H9 (cell line): ENCODE results near the gene ATRNL1. TPM values are rescaled to one million over a fixed set of nuclear protein-coding genes. Genes with fewer than 3 reads are reported as not detected.

ENCODE experiments used
- DNase-seq: peaks from one replicate; pipeline ENCODE4 v3.0.0-alpha.2; 2017
- H2AFZ ChIP-seq: one replicate; pipeline ENCODE4 v1.6.1; 2013; ENCODE audit warnings: mild to moderate bottlenecking, low read length, control low read depth, moderate library complexity
- H2AK5ac ChIP-seq: 2 replicates; pipeline ENCODE4 v1.6.1; 2013; ENCODE audit warnings: low read length, control low read depth, mixed read lengths; ENCODE audit not compliant: insufficient read length
- H2BK120ac ChIP-seq: one replicate; pipeline ENCODE4 v1.6.1; 2013; ENCODE audit warnings: low read depth, mild to moderate bottlenecking, low read length, control low read depth, inconsistent platforms; ENCODE audit not compliant: poor library complexity, severe bottlenecking
- H2BK12ac ChIP-seq: 2 replicates; pipeline ENCODE4 v1.6.1; 2013; ENCODE audit warnings: low read length, control low read depth, mixed read lengths, low read depth; ENCODE audit not compliant: insufficient read length
- H2BK15ac ChIP-seq: 2 replicates; pipeline ENCODE4 v1.6.1; 2013; ENCODE audit warnings: low read depth, low read length, control low read depth
- H2BK20ac ChIP-seq: one replicate; pipeline ENCODE4 v1.6.1; 2013; ENCODE audit warnings: low read depth, mild to moderate bottlenecking, low read length, control low read depth, inconsistent platforms; ENCODE audit not compliant: poor library complexity, severe bottlenecking
- H2BK5ac ChIP-seq: 2 replicates; pipeline ENCODE4 v1.6.1; 2013; ENCODE audit warnings: low read length, control low read depth, mixed read lengths; ENCODE audit not compliant: insufficient read length
- H3K14ac ChIP-seq: 2 replicates; pipeline ENCODE4 v1.6.1; 2013; ENCODE audit warnings: low read length, control low read depth; ENCODE audit not compliant: insufficient read depth
- H3K18ac ChIP-seq: 2 replicates; pipeline ENCODE4 v1.6.1; 2013; ENCODE audit warnings: low read depth, mild to moderate bottlenecking, mixed read lengths, low read length, control low read depth; ENCODE audit not compliant: insufficient read length
- H3K23ac ChIP-seq: 2 replicates; pipeline ENCODE4 v1.6.1; 2013; ENCODE audit warnings: low read length, control low read depth, mixed read lengths, low read depth; ENCODE audit not compliant: insufficient read length
- H3K23me2 ChIP-seq: 2 replicates; pipeline ENCODE4 v1.6.1; 2013; ENCODE audit warnings: low read depth, mild to moderate bottlenecking, mixed read lengths, low read length, control low read depth; ENCODE audit not compliant: insufficient read length, poor library complexity, severe bottlenecking
- H3K27ac ChIP-seq: 2 replicates; pipeline ENCODE4 v1.5.1; 2013; ENCODE audit warnings: low read length, control low read depth, mixed read lengths, low read depth; ENCODE audit not compliant: insufficient read length
- H3K27me3 ChIP-seq: 2 replicates; pipeline ENCODE4 v1.6.1; 2013; ENCODE audit warnings: low read length, control low read depth, inconsistent platforms; ENCODE audit not compliant: insufficient read depth
- H3K4ac ChIP-seq: 2 replicates; pipeline ENCODE4 v1.6.1; 2013; ENCODE audit warnings: low read depth, mild to moderate bottlenecking, control low read depth, inconsistent platforms, low read length, moderate library complexity
- H3K4me1 ChIP-seq: 2 replicates; pipeline ENCODE4 v1.6.1; 2013; ENCODE audit warnings: low read length, control low read depth, inconsistent platforms; ENCODE audit not compliant: insufficient read depth
- H3K4me2 ChIP-seq: 2 replicates; pipeline ENCODE4 v1.6.1; 2013; ENCODE audit warnings: low read length, control low read depth, mixed read lengths; ENCODE audit not compliant: insufficient read length, insufficient read depth
- H3K56ac ChIP-seq: 2 replicates; pipeline ENCODE4 v1.6.1; 2013; ENCODE audit warnings: low read depth, mild to moderate bottlenecking, mixed read lengths, low read length, control low read depth; ENCODE audit not compliant: insufficient read length
- H3K79me1 ChIP-seq: 2 replicates; pipeline ENCODE4 v1.6.1; 2013; ENCODE audit warnings: low read depth, mild to moderate bottlenecking, moderate library complexity, low read length, control low read depth, inconsistent platforms; ENCODE audit not compliant: insufficient read depth, poor library complexity, severe bottlenecking
- H3K79me2 ChIP-seq: 2 replicates; pipeline ENCODE4 v1.6.1; 2013; ENCODE audit warnings: low read length, control low read depth, inconsistent platforms; ENCODE audit not compliant: insufficient read depth
- H3K9ac ChIP-seq: 2 replicates; pipeline ENCODE4 v1.6.1; 2013; ENCODE audit warnings: low read length, control low read depth, mixed read lengths; ENCODE audit not compliant: insufficient read length; ENCODE audit errors: extremely low read depth
- H3K9me3 ChIP-seq: one replicate; pipeline ENCODE4 v1.6.1; 2013; ENCODE audit warnings: low read depth, low read length, inconsistent platforms; ENCODE audit not compliant: control insufficient read depth
- H3T11ph ChIP-seq: one replicate; pipeline ENCODE4 v1.6.1; 2013; ENCODE audit warnings: mild to moderate bottlenecking, low read length, control low read depth, inconsistent platforms
- H4K20me1 ChIP-seq: one replicate; pipeline ENCODE4 v1.6.1; 2013; ENCODE audit not compliant: control insufficient read depth, insufficient read length, insufficient read depth
- H4K5ac ChIP-seq: 2 replicates; pipeline ENCODE4 v1.6.1; 2013; ENCODE audit warnings: low read depth, mild to moderate bottlenecking, mixed read lengths, low read length, control low read depth; ENCODE audit not compliant: insufficient read length
- H4K8ac ChIP-seq: replicated peaks from 2 replicates; pipeline ENCODE4 v1.6.1; 2013; ENCODE audit warnings: low read length, control low read depth, mixed read lengths, low read depth; ENCODE audit not compliant: insufficient read length
- H4K91ac ChIP-seq: 2 replicates; pipeline ENCODE4 v1.6.1; 2013; ENCODE audit warnings: low read depth, mild to moderate bottlenecking, moderate library complexity, mixed read lengths, low read length, control low read depth; ENCODE audit not compliant: insufficient read length
- H3K27ac Mint-ChIP-seq, 3 experiments: 2 replicates in 2 of 3; 3 replicates in 1 of 3; pipeline ENCODE4 v1.8.0; 2020 to 2021; ENCODE audit warnings: mixed read lengths in 3 of 3, mild to moderate bottlenecking in 1 of 3, moderate library complexity in 1 of 3
- H3K27me3 Mint-ChIP-seq: 2 replicates; pipeline ENCODE4 v1.8.0; 2021; ENCODE audit warnings: low read depth, mild to moderate bottlenecking, moderate library complexity, mixed read lengths
- H3K36me3 Mint-ChIP-seq, 3 experiments: 2 replicates in 2 of 3; 3 replicates in 1 of 3; pipeline ENCODE4 v1.8.0; 2020 to 2021; ENCODE audit warnings: low read depth in 3 of 3, mixed read lengths in 3 of 3; ENCODE audit not compliant: insufficient read depth in 1 of 3
- H3K4me1 Mint-ChIP-seq, 2 experiments: 2 replicates each; pipeline ENCODE4 v1.8.0; 2020; ENCODE audit warnings: mixed read lengths in 2 of 2
- H3K4me3 Mint-ChIP-seq, 2 experiments: 2 replicates in 1 of 2; 3 replicates in 1 of 2; pipeline ENCODE4 v1.8.0; 2020 to 2021; ENCODE audit warnings: mild to moderate bottlenecking in 2 of 2, mixed read lengths in 2 of 2, moderate library complexity in 1 of 2
- H3K9me3 Mint-ChIP-seq, 2 experiments: 2 replicates in 1 of 2; 3 replicates in 1 of 2; pipeline ENCODE4 v1.8.0; 2020; ENCODE audit warnings: mild to moderate bottlenecking in 2 of 2, mixed read lengths in 2 of 2, moderate library complexity in 1 of 2
- WGBS: extraction: QIAGEN DNeasy Blood & Tissue Kit; methylation state at CpG from one replicate; pipeline ENCODE4 v1.1.7; 2013; ENCODE audit warnings: missing lambda C conversion rate, low lambda C conversion rate, mixed read lengths; ENCODE audit not compliant: insufficient read length; ENCODE audit errors: extremely low coverage; 5-methylcytosine and 5-hydroxymethylcytosine counted together
- total RNA-seq: library from RNA; stranded (reverse); gene quantifications from 2 replicates; pipeline ENCODE4 v1.2.1, GENCODE V29; 2021
- TF ChIP-seq, protein P1 (sequence below): fragments of 200-600 bp; sonication (generic); conservative IDR thresholded peaks from 3 replicates; pipeline ENCODE4 v1.8.0; 2021; ENCODE audit warnings: antibody characterized with exemption, mild to moderate bottlenecking

Gene ATRNL1
- total RNA-seq, 1 experiment from 2014 or later = 9.2 TPM

DNA sequence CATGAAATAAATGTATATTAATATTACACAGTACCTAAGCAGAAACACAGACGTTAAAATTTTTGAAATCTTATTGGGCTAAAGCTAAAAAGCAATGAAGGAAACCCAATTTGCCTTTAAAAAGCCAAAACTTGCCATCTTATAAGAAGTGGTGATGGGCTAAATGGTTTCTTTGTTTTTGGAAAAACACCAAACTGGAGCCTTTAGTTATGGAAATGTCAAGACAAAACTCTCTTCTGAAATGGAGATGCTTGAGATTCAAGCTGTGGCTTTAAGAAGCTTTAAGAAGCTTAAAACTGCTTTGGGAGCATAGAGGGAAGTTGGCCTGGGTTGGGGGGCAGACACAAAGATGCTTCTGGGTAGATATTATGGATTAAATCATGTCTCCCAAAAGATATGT lies 902.9 kb downstream of the ATRNL1 start:
- Mint-ChIP-seq H3K4me3 (no peak overlapping the region), H3K27me3 (peaks cover 89% of the 10 kb centered on the region)
- H3K9me3 ChIP-seq = peaks cover 13% of the 10 kb centered on the region

More for the DNA sequence above, 902.9 kb downstream of the ATRNL1 start:
- Histone ChIP-seq H2BK5ac (no peak overlapping the region), H3T11ph (no peak overlapping the region), H4K8ac (no peak overlapping the region), H2AFZ (no peak overlapping the region), H3K27ac (no peak overlapping the region), H2BK20ac (no peak overlapping the region), H3K9ac (no peak overlapping the region), H3K27me3 (peaks cover 24% of the 10 kb centered on the region), H2BK15ac (no peak overlapping the region), H3K79me2 (no peaks in the 10 kb centered on the region), H3K79me1 (no peaks in the 10 kb centered on the region), H2BK120ac (no peak overlapping the region), H3K23ac (no peak overlapping the region), H3K56ac (no peak overlapping the region), H3K4me1 (peaks cover 7% of the 10 kb centered on the region; the same call in 1 of the 2 replicates), H4K20me1 (no peaks in the 10 kb centered on the region), H3K4me2 (no peak overlapping the region), H2AK5ac (no peak overlapping the region), H3K23me2 (no peaks in the 10 kb centered on the region), H4K5ac (no peak overlapping the region), H3K4ac (no peak overlapping the region), H4K91ac (no peak overlapping the region), H3K18ac (no peak overlapping the region), H3K14ac (no peak overlapping the region), H2BK12ac (no peak overlapping the region)
- peaks cover 28 to 47% of the 10 kb centered on the region in 2 experiments for H3K4me1 Mint-ChIP-seq
- H3K27ac Mint-ChIP-seq = no peak overlapping the region
- peaks cover 2 to 17% of the 10 kb centered on the region in 2 experiments for H3K9me3 Mint-ChIP-seq
- peaks cover 1 to 22% (median 7%) of the 10 kb centered on the region in 3 experiments; a peak in 5 of 7 replicates for H3K36me3 Mint-ChIP-seq
- TF ChIP-seq, protein P1, sequence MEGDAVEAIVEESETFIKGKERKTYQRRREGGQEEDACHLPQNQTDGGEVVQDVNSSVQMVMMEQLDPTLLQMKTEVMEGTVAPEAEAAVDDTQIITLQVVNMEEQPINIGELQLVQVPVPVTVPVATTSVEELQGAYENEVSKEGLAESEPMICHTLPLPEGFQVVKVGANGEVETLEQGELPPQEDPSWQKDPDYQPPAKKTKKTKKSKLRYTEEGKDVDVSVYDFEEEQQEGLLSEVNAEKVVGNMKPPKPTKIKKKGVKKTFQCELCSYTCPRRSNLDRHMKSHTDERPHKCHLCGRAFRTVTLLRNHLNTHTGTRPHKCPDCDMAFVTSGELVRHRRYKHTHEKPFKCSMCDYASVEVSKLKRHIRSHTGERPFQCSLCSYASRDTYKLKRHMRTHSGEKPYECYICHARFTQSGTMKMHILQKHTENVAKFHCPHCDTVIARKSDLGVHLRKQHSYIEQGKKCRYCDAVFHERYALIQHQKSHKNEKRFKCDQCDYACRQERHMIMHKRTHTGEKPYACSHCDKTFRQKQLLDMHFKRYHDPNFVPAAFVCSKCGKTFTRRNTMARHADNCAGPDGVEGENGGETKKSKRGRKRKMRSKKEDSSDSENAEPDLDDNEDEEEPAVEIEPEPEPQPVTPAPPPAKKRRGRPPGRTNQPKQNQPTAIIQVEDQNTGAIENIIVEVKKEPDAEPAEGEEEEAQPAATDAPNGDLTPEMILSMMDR = no peak
- WGBS = no CpG with 5 or more reads among the region's 1 CpG
- DNase-seq = no peak
